ENCODE data around the gene GNA12.
"Not testable (repeated sequence)": the region's sequence is repeated elsewhere in the genome, so short reads cannot be mapped to it uniquely, and the experiment has no call there.

GNA12 gene

GRCh38 chr7:2693420-2694121 lies 150.5 kb downstream of the GNA12 start:
- not testable (repeated sequence) for DNase-seq (ENCODE audit: low spot score)

GRCh38 chr7:2692543-2692942 lies 151.6 kb downstream of the GNA12 start:
- no peak for DNase-seq (ENCODE audit: low spot score)

- DNase-seq (ENCODE audit: low spot score) = not testable (repeated sequence)
Observed at GRCh38 chr7:2691932-2692439, 152.1 kb downstream of the GNA12 start.

GRCh38 chr7:2691011-2691707 lies 152.9 kb downstream of the GNA12 start:
- no peak for DNase-seq (ENCODE audit: low spot score)

GRCh38 chr7:2689951-2690705 lies 154.0 kb downstream of the GNA12 start:
- DNase-seq (ENCODE audit: low spot score) = no peak

- DNase-seq (ENCODE audit: low spot score) = no peak
Observed at GRCh38 chr7:2689343-2689847, 154.7 kb downstream of the GNA12 start.

- no peak for DNase-seq (ENCODE audit: low spot score)
Observed at GRCh38 chr7:2688409-2689342, 155.4 kb downstream of the GNA12 start.

- DNase-seq (ENCODE audit: low spot score) = no peak
Observed at GRCh38 chr7:2687881-2688318, 156.2 kb downstream of the GNA12 start, which contains the start of gene AMZ1. Gene AMZ1 (plus strand): TSS chr7:2688202. CDS start chr7:2700452, 12,250 bp downstream.

GRCh38 chr7:2687338-2687869 lies 156.7 kb downstream of the GNA12 start:
- no peak for DNase-seq (ENCODE audit: low spot score)

GRCh38 chr7:2686101-2686500 lies 158.0 kb downstream of the GNA12 start:
- no peak for DNase-seq (ENCODE audit: low spot score)

- no peak for DNase-seq (ENCODE audit: low spot score)
Observed at GRCh38 chr7:2684501-2684900, 159.6 kb downstream of the GNA12 start.

GRCh38 chr7:2681929-2682799 lies 161.9 kb downstream of the GNA12 start:
- no peak for DNase-seq (ENCODE audit: low spot score)

GRCh38 chr7:2680792-2681490 lies 163.2 kb downstream of the GNA12 start:
- DNase-seq (ENCODE audit: low spot score) = peak; percentile 66

GRCh38 chr7:2680256-2680655 lies 163.9 kb downstream of the GNA12 start:
- DNase-seq (ENCODE audit: low spot score) = no peak

- DNase-seq (ENCODE audit: low spot score) = not testable (repeated sequence)
Observed at GRCh38 chr7:2679135-2680127, 164.7 kb downstream of the GNA12 start.

- DNase-seq (ENCODE audit: low spot score) = not testable (repeated sequence)
Observed at GRCh38 chr7:2678454-2678853, 165.7 kb downstream of the GNA12 start.

Data from SK-N-DZ (cell line).